ENCODE data around the gene SGIP1. TPM values are rescaled to one million over a fixed set of nuclear protein-coding genes. Genes with fewer than 3 reads are reported as not detected.

The SGIP1 gene
- total and polyA plus RNA-seq, 2 of the 8 experiments (the other 6 are each of a cell fraction or from before 2014, with no cell fraction given), result 1.4 to 2.1 TPM

DNA sequence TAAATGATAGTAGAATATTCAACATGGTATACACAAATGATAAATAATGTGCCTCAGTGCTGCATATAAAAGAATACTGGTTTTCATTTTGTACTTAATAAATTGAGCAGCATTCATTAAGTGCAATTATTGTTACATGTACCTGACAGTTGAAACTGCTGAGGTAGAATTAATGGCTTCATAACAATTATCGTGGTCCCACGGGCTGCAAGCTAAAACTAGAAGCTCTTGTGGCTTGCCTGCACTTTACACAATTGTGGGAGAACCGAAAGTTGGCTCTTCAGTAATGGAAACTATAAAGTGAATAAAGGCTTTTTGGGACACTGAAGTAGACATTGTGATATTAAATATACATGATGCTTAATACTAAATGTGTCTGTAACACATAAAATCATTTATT lies 243.9 kb downstream of the SGIP1 start (continued):
- TF ChIP-seq, protein P1, sequence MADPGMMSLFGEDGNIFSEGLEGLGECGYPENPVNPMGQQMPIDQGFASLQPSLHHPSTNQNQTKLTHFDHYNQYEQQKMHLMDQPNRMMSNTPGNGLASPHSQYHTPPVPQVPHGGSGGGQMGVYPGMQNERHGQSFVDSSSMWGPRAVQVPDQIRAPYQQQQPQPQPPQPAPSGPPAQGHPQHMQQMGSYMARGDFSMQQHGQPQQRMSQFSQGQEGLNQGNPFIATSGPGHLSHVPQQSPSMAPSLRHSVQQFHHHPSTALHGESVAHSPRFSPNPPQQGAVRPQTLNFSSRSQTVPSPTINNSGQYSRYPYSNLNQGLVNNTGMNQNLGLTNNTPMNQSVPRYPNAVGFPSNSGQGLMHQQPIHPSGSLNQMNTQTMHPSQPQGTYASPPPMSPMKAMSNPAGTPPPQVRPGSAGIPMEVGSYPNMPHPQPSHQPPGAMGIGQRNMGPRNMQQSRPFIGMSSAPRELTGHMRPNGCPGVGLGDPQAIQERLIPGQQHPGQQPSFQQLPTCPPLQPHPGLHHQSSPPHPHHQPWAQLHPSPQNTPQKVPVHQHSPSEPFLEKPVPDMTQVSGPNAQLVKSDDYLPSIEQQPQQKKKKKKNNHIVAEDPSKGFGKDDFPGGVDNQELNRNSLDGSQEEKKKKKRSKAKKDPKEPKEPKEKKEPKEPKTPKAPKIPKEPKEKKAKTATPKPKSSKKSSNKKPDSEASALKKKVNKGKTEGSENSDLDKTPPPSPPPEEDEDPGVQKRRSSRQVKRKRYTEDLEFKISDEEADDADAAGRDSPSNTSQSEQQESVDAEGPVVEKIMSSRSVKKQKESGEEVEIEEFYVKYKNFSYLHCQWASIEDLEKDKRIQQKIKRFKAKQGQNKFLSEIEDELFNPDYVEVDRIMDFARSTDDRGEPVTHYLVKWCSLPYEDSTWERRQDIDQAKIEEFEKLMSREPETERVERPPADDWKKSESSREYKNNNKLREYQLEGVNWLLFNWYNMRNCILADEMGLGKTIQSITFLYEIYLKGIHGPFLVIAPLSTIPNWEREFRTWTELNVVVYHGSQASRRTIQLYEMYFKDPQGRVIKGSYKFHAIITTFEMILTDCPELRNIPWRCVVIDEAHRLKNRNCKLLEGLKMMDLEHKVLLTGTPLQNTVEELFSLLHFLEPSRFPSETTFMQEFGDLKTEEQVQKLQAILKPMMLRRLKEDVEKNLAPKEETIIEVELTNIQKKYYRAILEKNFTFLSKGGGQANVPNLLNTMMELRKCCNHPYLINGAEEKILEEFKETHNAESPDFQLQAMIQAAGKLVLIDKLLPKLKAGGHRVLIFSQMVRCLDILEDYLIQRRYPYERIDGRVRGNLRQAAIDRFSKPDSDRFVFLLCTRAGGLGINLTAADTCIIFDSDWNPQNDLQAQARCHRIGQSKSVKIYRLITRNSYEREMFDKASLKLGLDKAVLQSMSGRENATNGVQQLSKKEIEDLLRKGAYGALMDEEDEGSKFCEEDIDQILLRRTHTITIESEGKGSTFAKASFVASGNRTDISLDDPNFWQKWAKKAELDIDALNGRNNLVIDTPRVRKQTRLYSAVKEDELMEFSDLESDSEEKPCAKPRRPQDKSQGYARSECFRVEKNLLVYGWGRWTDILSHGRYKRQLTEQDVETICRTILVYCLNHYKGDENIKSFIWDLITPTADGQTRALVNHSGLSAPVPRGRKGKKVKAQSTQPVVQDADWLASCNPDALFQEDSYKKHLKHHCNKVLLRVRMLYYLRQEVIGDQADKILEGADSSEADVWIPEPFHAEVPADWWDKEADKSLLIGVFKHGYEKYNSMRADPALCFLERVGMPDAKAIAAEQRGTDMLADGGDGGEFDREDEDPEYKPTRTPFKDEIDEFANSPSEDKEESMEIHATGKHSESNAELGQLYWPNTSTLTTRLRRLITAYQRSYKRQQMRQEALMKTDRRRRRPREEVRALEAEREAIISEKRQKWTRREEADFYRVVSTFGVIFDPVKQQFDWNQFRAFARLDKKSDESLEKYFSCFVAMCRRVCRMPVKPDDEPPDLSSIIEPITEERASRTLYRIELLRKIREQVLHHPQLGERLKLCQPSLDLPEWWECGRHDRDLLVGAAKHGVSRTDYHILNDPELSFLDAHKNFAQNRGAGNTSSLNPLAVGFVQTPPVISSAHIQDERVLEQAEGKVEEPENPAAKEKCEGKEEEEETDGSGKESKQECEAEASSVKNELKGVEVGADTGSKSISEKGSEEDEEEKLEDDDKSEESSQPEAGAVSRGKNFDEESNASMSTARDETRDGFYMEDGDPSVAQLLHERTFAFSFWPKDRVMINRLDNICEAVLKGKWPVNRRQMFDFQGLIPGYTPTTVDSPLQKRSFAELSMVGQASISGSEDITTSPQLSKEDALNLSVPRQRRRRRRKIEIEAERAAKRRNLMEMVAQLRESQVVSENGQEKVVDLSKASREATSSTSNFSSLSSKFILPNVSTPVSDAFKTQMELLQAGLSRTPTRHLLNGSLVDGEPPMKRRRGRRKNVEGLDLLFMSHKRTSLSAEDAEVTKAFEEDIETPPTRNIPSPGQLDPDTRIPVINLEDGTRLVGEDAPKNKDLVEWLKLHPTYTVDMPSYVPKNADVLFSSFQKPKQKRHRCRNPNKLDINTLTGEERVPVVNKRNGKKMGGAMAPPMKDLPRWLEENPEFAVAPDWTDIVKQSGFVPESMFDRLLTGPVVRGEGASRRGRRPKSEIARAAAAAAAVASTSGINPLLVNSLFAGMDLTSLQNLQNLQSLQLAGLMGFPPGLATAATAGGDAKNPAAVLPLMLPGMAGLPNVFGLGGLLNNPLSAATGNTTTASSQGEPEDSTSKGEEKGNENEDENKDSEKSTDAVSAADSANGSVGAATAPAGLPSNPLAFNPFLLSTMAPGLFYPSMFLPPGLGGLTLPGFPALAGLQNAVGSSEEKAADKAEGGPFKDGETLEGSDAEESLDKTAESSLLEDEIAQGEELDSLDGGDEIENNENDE (IDR thresholded peaks at IDR 0.05; ENCODE audit: insufficient replicate concordance, low read length), result no peak
- no peak for TF ChIP-seq RFX5 (IDR thresholded peaks at IDR 0.05; ENCODE audit: borderline replicate concordance, low read depth, low read length)
- TF ChIP-seq POLR2A (IDR thresholded peaks at IDR 0.05; ENCODE audit: control extremely low read depth in 1 of 2, low read depth in 2 of 2, low read length in 2 of 2), result no peak
- TF ChIP-seq GABPA (IDR thresholded peaks at IDR 0.05; ENCODE audit: borderline replicate concordance, insufficient read depth, low read length), result no peak
- no peak for TF ChIP-seq CBX8 (IDR thresholded peaks at IDR 0.05; ENCODE audit: borderline replicate concordance, low read depth, low read length)
- no peak for TF ChIP-seq HDAC2 (IDR thresholded peaks at IDR 0.05; ENCODE audit: borderline replicate concordance in 1 of 2, low read depth in 2 of 2, low read length in 2 of 2)
- TF ChIP-seq SIN3A (conservative IDR thresholded peaks at IDR 0.05 in 1 of 2, IDR thresholded peaks at IDR 0.05 in 1 of 2; ENCODE audit: low read depth in 1 of 2, low read length in 2 of 2), result no peak
- no peak for TF ChIP-seq EZH2 (IDR thresholded peaks at IDR 0.05; ENCODE audit: low read depth, low read length, severe bottlenecking)
